B cell (primary cell): ENCODE results near the gene MAP1LC3B2. TPM values are rescaled to one million over a fixed set of nuclear protein-coding genes. Genes with fewer than 3 reads are reported as not detected.

Experiments used
- ATAC-seq: fragments of 200-7000 bp; cut with Tn5 transposase; one replicate; pipeline ENCODE4 v1.10.0; 2021; ENCODE audit warnings: low read depth, mild to moderate bottlenecking, moderate number of reproducible peaks, moderate library complexity
- CTCF ChIA-PET: fragments of 350-600 bp; sonication (Branson Sonifier 250); formaldehyde crosslinking; loops from one replicate; lab custom pipeline; 2021; ENCODE audit warnings: antibody characterized with exemption, inconsistent platforms; lab: Charles Lee
- POLR2A ChIA-PET: fragments of 350-600 bp; sonication (Branson Sonifier 250); formaldehyde crosslinking; loops from one replicate; lab custom pipeline; 2021; ENCODE audit warnings: antibody characterized with exemption; lab: Charles Lee
- DNase-seq: peaks from one replicate; pipeline ENCODE4 v3.0.0; 2013
- H2AFZ ChIP-seq: 2 replicates; pipeline ENCODE4 v1.6.1; 2012; ENCODE audit warnings: mild to moderate bottlenecking, low read depth, low read length; ENCODE audit not compliant: insufficient read depth, poor library complexity, severe bottlenecking
- H3K27ac ChIP-seq, 2 donors: 1 replicate in 1 of 2; 2 replicates in 1 of 2; pipeline ENCODE4 v1.5.1; 2012 to 2013; ENCODE audit warnings: low read length in 2 of 2, mild to moderate bottlenecking in 2 of 2, moderate library complexity in 1 of 2
- H3K27me3 ChIP-seq, 4 experiments: fragments of 200-600 bp in 1 of 4; sonication (generic) in 1 of 4; replicated peaks in 1 of 4; 1 replicate in 2 of 4; 2 replicates in 2 of 4; pipeline versions ENCODE4 v1.6.1 to v1.7.0; 2013 to 2016; ENCODE audit warnings: low read length in 3 of 4, mild to moderate bottlenecking in 2 of 4, mixed read lengths in 1 of 4, moderate library complexity in 1 of 4; ENCODE audit not compliant: insufficient read depth in 4 of 4, control insufficient read depth in 3 of 4; ENCODE audit errors: control extremely low read depth in 1 of 4
- H3K36me3 ChIP-seq, 2 experiments: replicated peaks in 1 of 2; 1 replicate in 1 of 2; 2 replicates in 1 of 2; pipeline versions ENCODE4 v1.6.1 to v1.7.1; 2013; ENCODE audit warnings: low read length in 1 of 2; ENCODE audit not compliant: insufficient read depth in 2 of 2, control insufficient read depth in 1 of 2; ENCODE audit errors: control extremely low read depth in 1 of 2, extremely low read depth in 1 of 2
- H3K4me1 ChIP-seq, 2 donors: fragments of 200-600 bp in 1 of 2; sonication (generic) in 1 of 2; 1 replicate in 1 of 2; 2 replicates in 1 of 2; pipeline versions ENCODE4 v1.5.1 to v1.6.1; 2013 to 2017; ENCODE audit warnings: low read length in 2 of 2; ENCODE audit not compliant: control insufficient read depth in 2 of 2, insufficient read depth in 2 of 2
- H3K4me2 ChIP-seq: replicated peaks from 2 replicates; pipeline ENCODE3; 2012; ENCODE audit warnings: mild to moderate bottlenecking, low read depth, low read length; ENCODE audit not compliant: poor library complexity, severe bottlenecking
- H3K4me3 ChIP-seq, 5 experiments: fragments of 200-600 bp in 1 of 5; sonication (generic) in 1 of 5; 1 replicate in 3 of 5; 2 replicates in 2 of 5; pipeline versions ENCODE4 v1.5.1 to v1.7.0; 2011 to 2016; ENCODE audit warnings: low read length in 4 of 5, mild to moderate bottlenecking in 4 of 5, low read depth in 2 of 5, control low read depth in 1 of 5, moderate library complexity in 1 of 5; ENCODE audit not compliant: insufficient read depth in 1 of 5; ENCODE audit errors: control extremely low read depth in 1 of 5, extremely low read depth in 1 of 5
- H3K79me2 ChIP-seq: fragments of 200-600 bp; sonication (generic); one replicate; pipeline ENCODE4 v1.6.0; 2016; ENCODE audit warnings: low read length; ENCODE audit not compliant: control insufficient read depth, insufficient read depth
- H3K9ac ChIP-seq: fragments of 200-600 bp; sonication (generic); 2 replicates; pipeline ENCODE4 v1.6.1; 2017; ENCODE audit warnings: mild to moderate bottlenecking, low read length, moderate library complexity
- H3K9me3 ChIP-seq, 3 donors: one replicate each; pipeline versions ENCODE4 v1.6.1 to v1.7.1; 2013; ENCODE audit warnings: low read length in 2 of 3; ENCODE audit not compliant: control insufficient read depth in 2 of 3, insufficient read depth in 1 of 3; ENCODE audit errors: control extremely low read depth in 1 of 3
- H4K20me1 ChIP-seq: 2 replicates; pipeline ENCODE4 v1.6.0; 2012; ENCODE audit warnings: mild to moderate bottlenecking, low read length; ENCODE audit not compliant: insufficient read depth, control insufficient read depth, poor library complexity, severe bottlenecking
- H3K27ac Mint-ChIP-seq: one replicate; pipeline ENCODE4 v1.8.0; 2021; ENCODE audit warnings: mixed read lengths
- H3K27me3 Mint-ChIP-seq: one replicate; pipeline ENCODE4 v1.8.0; 2021; ENCODE audit warnings: mixed read lengths
- H3K4me1 Mint-ChIP-seq: one replicate; pipeline ENCODE4 v1.8.0; 2021; ENCODE audit warnings: mixed read lengths
- H3K4me3 Mint-ChIP-seq: one replicate; pipeline ENCODE4 v1.8.0; 2021; ENCODE audit warnings: mixed read lengths
- H3K9me3 Mint-ChIP-seq: one replicate; pipeline ENCODE4 v1.8.0; 2022; ENCODE audit warnings: mixed read lengths; ENCODE audit not compliant: insufficient read depth
- EZH2 ChIP-seq: IDR thresholded peaks from 2 replicates; pipeline ENCODE4 v1.6.1; 2012; ENCODE audit warnings: borderline replicate concordance, low read depth, mild to moderate bottlenecking, moderate library complexity, low read length; ENCODE audit not compliant: insufficient read depth, poor library complexity, severe bottlenecking
- WGBS: methylation state at CpG from one replicate; pipeline ENCODE4 v1.1.5; 2013; ENCODE audit warnings: missing lambda C conversion rate; ENCODE audit not compliant: insufficient coverage; 5-methylcytosine and 5-hydroxymethylcytosine counted together
- intact Hi-C: fragments of 100-400 bp; cut with micrococcal nuclease; formaldehyde crosslinking; loops from one replicate; pipeline ENCODE4 v1.10.0; 2022
- polyA plus RNA-seq: library from polyadenylated mRNA; depleted of rRNA; stranded (reverse); fragments of >200 nt; gene quantifications from 2 replicates; pipeline ENCODE4 v1.2.3, GENCODE V29; 2012
- total RNA-seq, 2 donors: library from RNA; stranded (reverse); fragments of 120-200 nt in 1 of 2; gene quantifications; 1 replicate in 1 of 2; 2 replicates in 1 of 2; pipeline versions ENCODE4 v1.2.3 to v1.2.4, GENCODE V29; 2013 to 2022
- TF ChIP-seq, protein P1 (sequence below): fragments of 200-600 bp; IDR thresholded peaks from one replicate; pipeline ENCODE4 v1.8.0; 2022; ENCODE audit warnings: antibody characterized with exemption, mild to moderate bottlenecking

The MAP1LC3B2 gene
- total and polyA plus RNA-seq, 2 donors (not counting 1 experiment from before 2014, with no cell fraction given) = 0.28 to 1.0 TPM

GRCh38 chr12:116515684-116516083 lies 43.5 kb upstream of the MAP1LC3B2 start:
- Histone ChIP-seq H3K4me2 (no peak overlapping the region), H3K9ac (no peak overlapping the region), H3K36me3 (no peaks in the 10 kb centered on the region), H3K27ac (no peak overlapping the region), H4K20me1 (no peaks in the 10 kb centered on the region), H3K27me3 (no peaks in the 10 kb centered on the region), H3K4me3 (no peak overlapping the region), H2AFZ (no peak overlapping the region), H3K9me3 (peaks cover 0 to 7% (median 0%) of the 10 kb centered on the region in 3 donors), H3K4me1 (peaks cover 0 to 4% of the 10 kb centered on the region in 2 donors), H3K79me2 (no peaks in the 10 kb centered on the region)
- POLR2A ChIA-PET = no interaction called here
- peaks cover 6% of the 10 kb centered on the region for H3K9me3 Mint-ChIP-seq
- DNase-seq (no peak), ATAC-seq (no peak)
- peaks cover 13% of the 10 kb centered on the region for H3K4me1 Mint-ChIP-seq
- no peaks in the 10 kb centered on the region for H3K27me3 Mint-ChIP-seq
- WGBS = 54% methylated on average over 2 of the region's 4 CpGs
- H3K4me3 Mint-ChIP-seq = no peak overlapping the region
- intact Hi-C loops = no loop called here
- TF ChIP-seq, protein P1, sequence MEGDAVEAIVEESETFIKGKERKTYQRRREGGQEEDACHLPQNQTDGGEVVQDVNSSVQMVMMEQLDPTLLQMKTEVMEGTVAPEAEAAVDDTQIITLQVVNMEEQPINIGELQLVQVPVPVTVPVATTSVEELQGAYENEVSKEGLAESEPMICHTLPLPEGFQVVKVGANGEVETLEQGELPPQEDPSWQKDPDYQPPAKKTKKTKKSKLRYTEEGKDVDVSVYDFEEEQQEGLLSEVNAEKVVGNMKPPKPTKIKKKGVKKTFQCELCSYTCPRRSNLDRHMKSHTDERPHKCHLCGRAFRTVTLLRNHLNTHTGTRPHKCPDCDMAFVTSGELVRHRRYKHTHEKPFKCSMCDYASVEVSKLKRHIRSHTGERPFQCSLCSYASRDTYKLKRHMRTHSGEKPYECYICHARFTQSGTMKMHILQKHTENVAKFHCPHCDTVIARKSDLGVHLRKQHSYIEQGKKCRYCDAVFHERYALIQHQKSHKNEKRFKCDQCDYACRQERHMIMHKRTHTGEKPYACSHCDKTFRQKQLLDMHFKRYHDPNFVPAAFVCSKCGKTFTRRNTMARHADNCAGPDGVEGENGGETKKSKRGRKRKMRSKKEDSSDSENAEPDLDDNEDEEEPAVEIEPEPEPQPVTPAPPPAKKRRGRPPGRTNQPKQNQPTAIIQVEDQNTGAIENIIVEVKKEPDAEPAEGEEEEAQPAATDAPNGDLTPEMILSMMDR = no peak
- TF ChIP-seq EZH2 = no peak
- CTCF ChIA-PET = no interaction called here
- no peak overlapping the region for H3K27ac Mint-ChIP-seq

GRCh38 chr12:116516657-116517056 lies 42.5 kb upstream of the MAP1LC3B2 start:
- 95% methylated on average over 9 of the region's 11 CpGs for WGBS

More at GRCh38 chr12:116516657-116517056, 42.5 kb upstream of the MAP1LC3B2 start:
- Mint-ChIP-seq H3K9me3 (peaks cover 6% of the 10 kb centered on the region), H3K4me1 (peaks cover 17% of the 10 kb centered on the region), H3K4me3 (no peak overlapping the region), H3K27ac (no peak overlapping the region), H3K27me3 (no peaks in the 10 kb centered on the region)
- no peaks in the 10 kb centered on the region for H3K27me3 ChIP-seq
- no peaks in the 10 kb centered on the region for H3K79me2 ChIP-seq
- H2AFZ ChIP-seq = no peak overlapping the region
- ChIA-PET CTCF (no interaction called here), POLR2A (no interaction called here)
- no peak overlapping the region for H3K4me2 ChIP-seq
- no peak overlapping the region for H3K27ac ChIP-seq
- no peak overlapping the region for H3K4me3 ChIP-seq
- intact Hi-C loops = no loop called here
- H3K36me3 ChIP-seq = no peaks in the 10 kb centered on the region
- ATAC-seq = no peak
- no peak for TF ChIP-seq EZH2
- TF ChIP-seq, protein P1 = no peak
- no peaks in the 10 kb centered on the region for H4K20me1 ChIP-seq
- peaks cover 0 to 4% of the 10 kb centered on the region in 2 donors for H3K4me1 ChIP-seq
- DNase-seq = no peak
- H3K9me3 ChIP-seq = peaks cover 0 to 7% (median 0%) of the 10 kb centered on the region in 3 donors
- no peak overlapping the region for H3K9ac ChIP-seq
